Measurements from ENCODE around the gene PLEK.
"Not testable (repeated sequence)": the region's sequence is repeated elsewhere in the genome, so short reads cannot be mapped to it uniquely, and the experiment has no call there.

PLEK gene

DNA sequence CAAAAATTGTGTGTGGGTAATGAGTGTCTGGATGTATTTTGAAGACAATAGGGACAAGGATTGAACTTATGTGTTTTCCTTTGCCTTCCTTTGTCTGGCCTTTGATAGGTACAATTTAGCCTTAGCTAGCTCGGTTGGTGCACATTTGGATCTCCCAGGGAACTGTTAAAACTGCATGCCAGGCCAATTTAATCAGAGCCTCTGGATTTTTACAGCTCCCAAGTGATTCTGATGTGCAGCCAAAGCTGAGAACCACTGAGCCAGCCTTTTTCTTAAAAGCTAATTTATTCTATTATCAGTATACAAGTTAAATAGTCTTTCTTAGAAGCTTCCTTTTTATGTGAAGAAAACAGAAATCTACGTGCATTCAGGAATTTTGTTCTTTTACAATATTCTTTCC is 25.0 kb downstream of the PLEK start:
- TF ChIP-seq CTCF (IDR thresholded peaks at IDR 0.05; ENCODE audit: insufficient read depth, low read length, missing control alignments) = no peak
- ChIA-PET POLR2A (no interaction called here), CTCF (no interaction called here)
- no peak overlapping the region for H3K4me3 ChIP-seq (ENCODE audit: low read depth, low read length)
- no peak for DNase-seq (ENCODE audit: low read depth, low spot score)

GRCh38 chr2:68390586-68390985 is 25.5 kb downstream of the PLEK start:
- CTCF ChIA-PET = interaction anchor here (0.7 kb wide), 1 partner anchor 51 kb away, joined by 3 read pairs; no protein-coding TSS in a partner anchor
- no peak for TF ChIP-seq CTCF (IDR thresholded peaks at IDR 0.05; ENCODE audit: insufficient read depth, low read length, missing control alignments)
- POLR2A ChIA-PET = no interaction called here

DNA sequence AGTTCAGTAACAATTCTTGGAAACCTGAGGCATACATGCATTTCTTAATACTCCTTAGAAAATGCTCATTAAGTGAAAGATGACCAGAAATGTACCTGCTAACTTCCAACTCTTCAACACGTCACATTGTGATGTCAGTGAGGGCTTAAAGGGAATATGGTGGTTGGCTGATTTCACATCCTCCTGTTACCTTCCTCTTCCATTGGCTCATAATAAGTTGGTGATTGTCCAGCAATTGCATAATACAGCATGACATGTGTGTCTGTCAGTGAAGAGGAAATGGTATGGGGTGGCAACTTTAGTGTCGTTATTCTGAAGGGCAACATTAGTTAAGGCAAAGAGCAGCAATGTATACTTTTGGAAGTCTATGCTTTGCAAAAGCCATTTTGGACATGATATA is 26.0 kb downstream of the PLEK start:
- ChIA-PET CTCF (interaction anchor here (0.6 to 0.7 kb wide), 2 partner anchors 51 to 52 kb away, joined by 3 read pairs; no protein-coding TSS in a partner anchor), POLR2A (no interaction called here)
- DNase-seq (ENCODE audit: low read depth, low spot score) = no peak
- TF ChIP-seq CTCF (IDR thresholded peaks at IDR 0.05; ENCODE audit: insufficient read depth, low read length, missing control alignments) = no peak
- H3K4me3 ChIP-seq (ENCODE audit: low read depth, low read length) = no peak overlapping the region

More at GRCh38 chr2:68390586-68390985, 25.5 kb downstream of the PLEK start:
- DNase-seq (ENCODE audit: low read depth, low spot score) = no peak
- H3K4me3 ChIP-seq (ENCODE audit: low read depth, low read length) = no peak overlapping the region

- no peak for DNase-seq (ENCODE audit: low read depth, low spot score)
- ChIA-PET CTCF (no interaction called here), POLR2A (no interaction called here)
- no peak for TF ChIP-seq CTCF (IDR thresholded peaks at IDR 0.05; ENCODE audit: insufficient read depth, low read length, missing control alignments)
- no peak overlapping the region for H3K4me3 ChIP-seq (ENCODE audit: low read depth, low read length)
Measured at GRCh38 chr2:68391869-68392268, 26.8 kb downstream of the PLEK start.

DNA sequence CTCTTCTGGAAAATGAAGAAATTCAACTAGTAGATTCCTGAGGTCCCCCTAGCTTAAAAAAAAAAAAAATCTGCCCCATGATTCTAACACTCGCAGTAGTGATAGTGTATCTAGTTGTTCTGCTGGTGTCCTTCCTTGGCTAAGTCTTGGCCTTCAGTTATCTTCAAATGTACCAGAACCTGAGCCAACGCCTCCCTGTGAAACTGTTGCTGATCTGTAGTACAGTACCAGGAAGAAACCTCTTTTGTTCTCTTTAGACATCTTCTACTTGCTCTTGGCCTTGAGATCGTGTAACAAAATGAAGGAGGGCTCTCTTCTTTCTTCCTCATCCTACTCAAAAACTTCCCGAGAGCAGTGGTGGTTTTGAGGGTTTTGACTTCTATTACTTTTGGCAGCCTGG is 31.0 kb downstream of the PLEK start:
- DNase-seq (ENCODE audit: low read depth, low spot score) = no peak
- H3K4me3 ChIP-seq (ENCODE audit: low read depth, low read length) = no peak overlapping the region
- ChIA-PET POLR2A (no interaction called here), CTCF (no interaction called here)
- TF ChIP-seq CTCF (IDR thresholded peaks at IDR 0.05; ENCODE audit: insufficient read depth, low read length, missing control alignments) = no peak

DNA sequence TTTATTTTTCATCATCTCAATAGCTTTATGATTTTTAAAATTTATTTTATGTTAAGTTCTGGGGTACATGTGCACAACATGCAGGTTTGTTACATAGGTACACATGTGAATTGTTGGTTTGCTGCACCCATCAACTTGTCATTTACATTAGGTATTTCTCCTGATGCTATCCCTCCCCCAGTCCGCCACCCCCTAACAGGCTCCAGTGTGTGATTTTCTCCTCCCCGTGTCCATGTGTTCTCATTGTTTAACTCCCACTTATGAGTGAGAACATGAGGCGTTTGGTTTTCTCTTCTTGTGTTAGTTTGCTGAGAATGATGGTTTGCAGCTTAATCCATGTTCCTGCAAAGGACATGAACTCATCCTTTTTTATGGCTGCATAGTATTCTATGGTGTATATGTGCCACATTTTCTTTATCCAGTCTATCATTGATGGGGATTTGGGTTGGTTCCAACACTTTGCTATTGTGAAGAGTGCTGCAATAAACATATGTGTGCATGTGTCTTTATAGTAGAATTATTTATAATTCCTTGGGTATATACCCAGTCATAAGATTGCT is 32.7 kb downstream of the PLEK start:
- CTCF ChIA-PET; POLR2A ChIA-PET; H3K4me3 ChIP-seq (ENCODE audit: low read depth, low read length); DNase-seq (ENCODE audit: low read depth, low spot score): not testable (repeated sequence)

GRCh38 chr2:68403199-68403644 is 38.1 kb downstream of the PLEK start:
- POLR2A ChIA-PET = no interaction called here
- TF ChIP-seq CTCF (IDR thresholded peaks at IDR 0.05; ENCODE audit: insufficient read depth, low read length, missing control alignments) = no peak
- CTCF ChIA-PET = no interaction called here
- H3K4me3 ChIP-seq (ENCODE audit: low read depth, low read length) = no peak overlapping the region
- DNase-seq (ENCODE audit: low read depth, low spot score) = no peak
